Measurements from ENCODE around the gene TNNC1.

DNA sequence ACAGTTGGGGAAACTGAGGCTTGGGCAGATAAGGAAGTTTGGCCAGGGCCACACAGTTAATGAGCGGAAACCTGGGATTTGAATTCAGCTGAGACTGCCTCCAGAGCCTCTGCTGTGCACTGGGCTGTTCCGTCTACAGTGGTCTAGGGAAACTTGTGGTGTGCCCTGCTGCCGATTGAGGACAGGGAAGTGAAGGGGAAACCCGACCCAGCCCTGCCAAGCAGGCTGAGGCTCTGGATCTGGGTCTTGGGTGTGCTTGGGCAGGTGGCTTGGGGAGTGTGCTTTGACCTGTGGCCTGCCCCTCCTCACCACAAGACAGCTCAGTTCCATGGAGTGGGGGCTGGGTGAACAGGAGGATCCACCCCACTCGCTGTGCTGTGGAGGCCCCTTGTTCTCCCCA lies 19.2 kb upstream of the TNNC1 start:
- TF ChIP-seq, protein P1, sequence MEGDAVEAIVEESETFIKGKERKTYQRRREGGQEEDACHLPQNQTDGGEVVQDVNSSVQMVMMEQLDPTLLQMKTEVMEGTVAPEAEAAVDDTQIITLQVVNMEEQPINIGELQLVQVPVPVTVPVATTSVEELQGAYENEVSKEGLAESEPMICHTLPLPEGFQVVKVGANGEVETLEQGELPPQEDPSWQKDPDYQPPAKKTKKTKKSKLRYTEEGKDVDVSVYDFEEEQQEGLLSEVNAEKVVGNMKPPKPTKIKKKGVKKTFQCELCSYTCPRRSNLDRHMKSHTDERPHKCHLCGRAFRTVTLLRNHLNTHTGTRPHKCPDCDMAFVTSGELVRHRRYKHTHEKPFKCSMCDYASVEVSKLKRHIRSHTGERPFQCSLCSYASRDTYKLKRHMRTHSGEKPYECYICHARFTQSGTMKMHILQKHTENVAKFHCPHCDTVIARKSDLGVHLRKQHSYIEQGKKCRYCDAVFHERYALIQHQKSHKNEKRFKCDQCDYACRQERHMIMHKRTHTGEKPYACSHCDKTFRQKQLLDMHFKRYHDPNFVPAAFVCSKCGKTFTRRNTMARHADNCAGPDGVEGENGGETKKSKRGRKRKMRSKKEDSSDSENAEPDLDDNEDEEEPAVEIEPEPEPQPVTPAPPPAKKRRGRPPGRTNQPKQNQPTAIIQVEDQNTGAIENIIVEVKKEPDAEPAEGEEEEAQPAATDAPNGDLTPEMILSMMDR (IDR thresholded peaks at IDR 0.05), result no peak
- no peak for TF ChIP-seq POLR2A (IDR thresholded peaks at IDR 0.05)

Data from adrenal gland (tissue), 5 donors.